Measurements from ENCODE around the gene RALGAPA1. TPM values are rescaled to one million over a fixed set of nuclear protein-coding genes. Genes with fewer than 3 reads are reported as not detected.

The RALGAPA1 gene
- total RNA-seq, 1 experiment from 2014 or later = 19.9 TPM

GRCh38 chr14:35730871-35731270, 78.2 kb downstream of the RALGAPA1 start:
- no peak overlapping the region for H3K4me3 ChIP-seq
- H3K36me3 ChIP-seq = 0 out of 2 replicates have a peak, but pooled peaks cover 3% of the 10 kb centered on the region
- no peaks in the 10 kb centered on the region for H3K9me3 ChIP-seq (replicated peaks)
- no peak for DNase-seq (ENCODE audit: low read depth in 1 of 2, low spot score in 2 of 2)
- H3K27me3 ChIP-seq (replicated peaks) = no peaks in the 10 kb centered on the region
- no peaks in the 10 kb centered on the region for H3K4me1 ChIP-seq (replicated peaks)
- H3K27ac ChIP-seq = no peak overlapping the region

- Histone ChIP-seq H3K36me3 (no peaks in the 10 kb centered on the region), H3K27ac (no peak overlapping the region), H3K4me3 (no peak overlapping the region), H3K4me1 (replicated peaks) (no peaks in the 10 kb centered on the region), H3K27me3 (replicated peaks) (no peaks in the 10 kb centered on the region), H3K9me3 (replicated peaks) (no peaks in the 10 kb centered on the region)
- DNase-seq (ENCODE audit: low read depth in 1 of 2, low spot score in 2 of 2) = no peak
These were observed 81.3 kb downstream of the RALGAPA1 start for GRCh38 chr14:35727764-35728163.

GRCh38 chr14:35725930-35726329, 83.2 kb downstream of the RALGAPA1 start:
- H3K4me1 ChIP-seq (replicated peaks) = no peaks in the 10 kb centered on the region
- DNase-seq (ENCODE audit: low read depth in 1 of 2, low spot score in 2 of 2) = no peak
- no peaks in the 10 kb centered on the region for H3K27me3 ChIP-seq (replicated peaks)
- H3K4me3 ChIP-seq = no peak overlapping the region
- no peaks in the 10 kb centered on the region for H3K36me3 ChIP-seq
- H3K27ac ChIP-seq = no peak overlapping the region
- no peaks in the 10 kb centered on the region for H3K9me3 ChIP-seq (replicated peaks)

- H3K36me3 ChIP-seq = no peaks in the 10 kb centered on the region; the same call in 1 of the 2 replicates
- DNase-seq (ENCODE audit: low read depth in 1 of 2, low spot score in 2 of 2) = no peak
- H3K27me3 ChIP-seq (replicated peaks) = no peaks in the 10 kb centered on the region
- H3K4me3 ChIP-seq = no peak overlapping the region
- H3K27ac ChIP-seq = no peak overlapping the region
- no peaks in the 10 kb centered on the region for H3K4me1 ChIP-seq (replicated peaks)
- no peaks in the 10 kb centered on the region for H3K9me3 ChIP-seq (replicated peaks)
These were observed 94.0 kb downstream of the RALGAPA1 start for GRCh38 chr14:35715079-35715478.

GRCh38 chr14:35712466-35712865, 96.6 kb downstream of the RALGAPA1 start:
- H3K36me3 ChIP-seq = no peaks in the 10 kb centered on the region; the same call in 1 of the 2 replicates
- H3K4me1 ChIP-seq (replicated peaks) = no peaks in the 10 kb centered on the region
- H3K4me3 ChIP-seq = no peak overlapping the region
- no peaks in the 10 kb centered on the region for H3K9me3 ChIP-seq (replicated peaks)
- H3K27me3 ChIP-seq (replicated peaks) = no peaks in the 10 kb centered on the region
- no peak for DNase-seq (ENCODE audit: low read depth in 1 of 2, low spot score in 2 of 2)
- H3K27ac ChIP-seq = no peak overlapping the region

GRCh38 chr14:35708062-35708461, 101.0 kb downstream of the RALGAPA1 start:
- Histone ChIP-seq H3K36me3 (no peaks in the 10 kb centered on the region), H3K4me1 (replicated peaks) (no peaks in the 10 kb centered on the region)
- no peak for DNase-seq (ENCODE audit: low read depth in 1 of 2, low spot score in 2 of 2)

GRCh38 chr14:35705636-35706035, 103.5 kb downstream of the RALGAPA1 start:
- Histone ChIP-seq H3K4me3 (no peak overlapping the region), H3K4me1 (replicated peaks) (no peaks in the 10 kb centered on the region), H3K27me3 (replicated peaks) (no peaks in the 10 kb centered on the region), H3K36me3 (no peaks in the 10 kb centered on the region), H3K27ac (no peak overlapping the region), H3K9me3 (replicated peaks) (no peaks in the 10 kb centered on the region)
- no peak for DNase-seq (ENCODE audit: low read depth in 1 of 2, low spot score in 2 of 2)

More at GRCh38 chr14:35708062-35708461, 101.0 kb downstream of the RALGAPA1 start:
- Histone ChIP-seq H3K27ac (no peak overlapping the region), H3K27me3 (replicated peaks) (no peaks in the 10 kb centered on the region), H3K9me3 (replicated peaks) (no peaks in the 10 kb centered on the region), H3K4me3 (no peak overlapping the region)

GRCh38 chr14:35704793-35705493, 104.2 kb downstream of the RALGAPA1 start:
- Histone ChIP-seq H3K27me3 (replicated peaks) (no peaks in the 10 kb centered on the region), H3K27ac (no peak overlapping the region), H3K4me3 (no peak overlapping the region), H3K36me3 (no peaks in the 10 kb centered on the region), H3K4me1 (replicated peaks) (no peaks in the 10 kb centered on the region), H3K9me3 (replicated peaks) (no peaks in the 10 kb centered on the region)
- no peak for DNase-seq (ENCODE audit: low read depth in 1 of 2, low spot score in 2 of 2)

GRCh38 chr14:35701531-35701930, 107.6 kb downstream of the RALGAPA1 start:
- DNase-seq (ENCODE audit: low read depth in 1 of 2, low spot score in 2 of 2) = no peak
- no peaks in the 10 kb centered on the region for H3K4me1 ChIP-seq (replicated peaks)
- no peak overlapping the region for H3K4me3 ChIP-seq
- H3K27ac ChIP-seq = no peak overlapping the region
- H3K27me3 ChIP-seq (replicated peaks) = no peaks in the 10 kb centered on the region
- no peaks in the 10 kb centered on the region for H3K9me3 ChIP-seq (replicated peaks)
- no peaks in the 10 kb centered on the region for H3K36me3 ChIP-seq

- no peak for DNase-seq (ENCODE audit: low read depth in 1 of 2, low spot score in 2 of 2)
- Histone ChIP-seq H3K27me3 (replicated peaks) (no peaks in the 10 kb centered on the region), H3K36me3 (no peaks in the 10 kb centered on the region), H3K4me1 (replicated peaks) (no peaks in the 10 kb centered on the region; the same call in 1 of the 2 replicates), H3K9me3 (replicated peaks) (no peaks in the 10 kb centered on the region), H3K4me3 (no peak overlapping the region), H3K27ac (no peak overlapping the region)
These were observed 109.2 kb downstream of the RALGAPA1 start for GRCh38 chr14:35699791-35700444.

GRCh38 chr14:35696575-35696974, 112.5 kb downstream of the RALGAPA1 start:
- H3K27ac ChIP-seq = no peak overlapping the region
- H3K36me3 ChIP-seq = no peaks in the 10 kb centered on the region
- no peak overlapping the region for H3K4me3 ChIP-seq
- no peaks in the 10 kb centered on the region; the same call in 1 of the 2 replicates for H3K4me1 ChIP-seq (replicated peaks)
- no peaks in the 10 kb centered on the region for H3K9me3 ChIP-seq (replicated peaks)
- DNase-seq (ENCODE audit: low read depth in 1 of 2, low spot score in 2 of 2) = no peak
- no peaks in the 10 kb centered on the region for H3K27me3 ChIP-seq (replicated peaks)

- Histone ChIP-seq H3K27me3 (replicated peaks) (no peaks in the 10 kb centered on the region), H3K4me1 (replicated peaks) (no peaks in the 10 kb centered on the region; the same call in 1 of the 2 replicates), H3K9me3 (replicated peaks) (no peaks in the 10 kb centered on the region), H3K4me3 (no peak overlapping the region), H3K27ac (no peak overlapping the region), H3K36me3 (no peaks in the 10 kb centered on the region)
- no peak for DNase-seq (ENCODE audit: low read depth in 1 of 2, low spot score in 2 of 2)
These were observed 113.0 kb downstream of the RALGAPA1 start for GRCh38 chr14:35696119-35696518.

- Histone ChIP-seq H3K9me3 (replicated peaks) (no peaks in the 10 kb centered on the region), H3K36me3 (no peaks in the 10 kb centered on the region), H3K27me3 (replicated peaks) (no peaks in the 10 kb centered on the region), H3K4me1 (replicated peaks) (no peaks in the 10 kb centered on the region; the same call in 1 of the 2 replicates), H3K27ac (no peak overlapping the region), H3K4me3 (no peak overlapping the region)
- DNase-seq (ENCODE audit: low read depth in 1 of 2, low spot score in 2 of 2) = no peak
These were observed 113.4 kb downstream of the RALGAPA1 start for GRCh38 chr14:35695647-35696046.

GRCh38 chr14:35695072-35695471, 114.0 kb downstream of the RALGAPA1 start:
- H3K36me3 ChIP-seq = no peaks in the 10 kb centered on the region
- no peaks in the 10 kb centered on the region; the same call in 1 of the 2 replicates for H3K4me1 ChIP-seq (replicated peaks)
- H3K9me3 ChIP-seq (replicated peaks) = no peaks in the 10 kb centered on the region
- no peak overlapping the region for H3K27ac ChIP-seq
- no peak overlapping the region for H3K4me3 ChIP-seq
- no peak for DNase-seq (ENCODE audit: low read depth in 1 of 2, low spot score in 2 of 2)
- H3K27me3 ChIP-seq (replicated peaks) = no peaks in the 10 kb centered on the region
